ENCODE results near the gene PCNT.
"Not testable (repeated sequence)": the region's sequence is repeated elsewhere in the genome, so short reads cannot be mapped to it uniquely, and the experiment has no call there.

PCNT gene

GRCh38 chr21:46310260-46310659 lies 13.7 kb upstream of the PCNT start:
- not testable (repeated sequence) for DNase-seq

- DNase-seq: no peak
Measured at GRCh38 chr21:46311568-46311967, 12.4 kb upstream of the PCNT start.

GRCh38 chr21:46312949-46313348 lies 11.0 kb upstream of the PCNT start:
- no peak for DNase-seq

GRCh38 chr21:46314441-46315020 lies 9.4 kb upstream of the PCNT start:
- DNase-seq: no peak

GRCh38 chr21:46316708-46317324 lies 7.1 kb upstream of the PCNT start:
- DNase-seq: no peak

GRCh38 chr21:46317710-46318463 lies 6.1 kb upstream of the PCNT start:
- DNase-seq: no peak

GRCh38 chr21:46318464-46318845 lies 5.5 kb upstream of the PCNT start:
- DNase-seq: no peak

- no peak for DNase-seq
Measured at GRCh38 chr21:46319186-46319585, 4.8 kb upstream of the PCNT start.

- DNase-seq: peak; percentile 98
Measured at GRCh38 chr21:46320331-46320801, 3.6 kb upstream of the PCNT start.

GRCh38 chr21:46322351-46323226 lies 1.4 kb upstream of the PCNT start:
- DNase-seq: peak; percentile 61

GRCh38 chr21:46323227-46323709 lies 688 bp upstream of the PCNT start:
- DNase-seq: peak; percentile 62

- peak; percentile 94 for DNase-seq
Measured at GRCh38 chr21:46324390-46325072, 575 bp downstream of the PCNT start.

- peak; percentile 84 for DNase-seq
Measured at GRCh38 chr21:46325073-46325912, 1.3 kb downstream of the PCNT start.

GRCh38 chr21:46326110-46326703 lies 2.3 kb downstream of the PCNT start:
- DNase-seq: no peak

GRCh38 chr21:46327711-46328110 lies 3.8 kb downstream of the PCNT start:
- DNase-seq: no peak

GRCh38 chr21:46328151-46328550 lies 4.2 kb downstream of the PCNT start:
- no peak for DNase-seq

- DNase-seq: no peak
Measured at GRCh38 chr21:46329796-46330195, 5.8 kb downstream of the PCNT start.

GRCh38 chr21:46334351-46335140 lies 10.6 kb downstream of the PCNT start:
- no peak for DNase-seq

- no peak for DNase-seq
Measured at GRCh38 chr21:46336603-46337002, 12.6 kb downstream of the PCNT start.

- DNase-seq: no peak
Measured at GRCh38 chr21:46340998-46341397, 17.0 kb downstream of the PCNT start.
